Activated CD4-positive, alpha-beta T cell treated with anti-CD3 and anti-CD28 coated beads, Interleukin-2, amount 50 U/mL, for 1 hour (primary cell): ENCODE results near the gene ENPP3.

Experiments used
- DNase-seq: peaks from one replicate; pipeline ENCODE4 v3.0.0-alpha.2; 2020

The ENPP3 gene

DNA sequence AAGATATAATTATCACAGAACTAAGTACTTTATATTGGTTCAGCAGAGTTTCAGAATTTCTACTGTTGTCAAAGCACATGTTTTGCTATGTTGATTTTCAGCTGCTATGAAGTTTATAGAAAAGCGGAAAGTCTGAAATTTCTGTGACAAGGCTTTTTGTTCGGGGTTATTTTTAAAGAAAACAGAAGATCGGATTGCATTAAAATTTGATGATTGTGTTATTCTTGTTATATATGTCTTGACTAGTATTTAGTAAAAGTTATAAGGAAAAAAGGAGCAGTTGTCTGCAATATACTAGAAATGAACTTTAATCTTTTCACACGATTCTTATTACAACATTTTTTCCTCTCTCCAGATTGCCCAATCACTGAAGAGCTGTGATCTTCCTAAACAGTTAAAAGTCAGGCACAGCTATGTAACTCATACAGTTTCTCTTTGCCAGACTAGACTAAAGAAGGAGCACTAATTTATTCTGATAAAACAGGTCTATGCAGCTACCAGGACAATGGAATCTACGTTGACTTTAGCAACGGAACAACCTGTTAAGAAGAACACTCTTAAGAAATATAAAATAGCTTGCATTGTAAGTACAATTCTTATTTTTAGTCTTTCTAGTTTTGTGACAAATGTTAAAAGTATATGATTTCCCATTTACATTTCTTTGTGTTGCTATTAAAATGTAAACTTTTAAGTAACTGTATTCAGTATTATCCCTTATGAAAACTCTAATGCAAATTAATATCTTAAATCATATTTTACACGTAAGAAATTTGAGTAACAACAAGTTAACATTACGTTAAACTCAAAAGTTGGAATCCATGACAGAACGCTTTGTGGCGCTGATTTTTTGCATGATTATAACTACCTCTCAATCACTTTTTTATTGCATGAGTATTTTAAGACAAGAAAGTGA is at the start of gene ENPP3:
ENPP3 (plus strand) TSS at position 423 of the 913 bp plus-strand sequence; CDS start at position 506, 83 bp downstream.
- DNase-seq: no peak

DNA sequence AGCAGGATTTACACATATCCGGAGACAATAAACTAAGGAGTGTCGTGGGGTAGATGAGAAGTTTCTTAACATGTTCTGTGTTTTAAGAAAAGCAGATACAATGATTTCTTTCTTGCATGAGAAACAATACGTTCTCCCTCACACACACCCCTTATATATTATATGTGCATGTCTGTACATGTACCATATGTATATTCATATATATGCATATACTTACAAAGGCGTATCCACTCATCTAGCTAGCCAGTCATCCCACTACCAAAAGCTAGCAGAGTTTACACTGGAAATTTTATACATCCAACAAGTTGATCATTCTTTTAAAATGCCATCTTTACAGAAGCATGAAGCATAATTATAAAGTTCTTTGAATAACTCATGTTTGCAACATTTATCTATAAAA is 49.2 kb upstream of the ENPP3 start:
- no peak for DNase-seq

GRCh38 chr6:131588643-131589042 is 48.5 kb upstream of the ENPP3 start:
- DNase-seq: no peak

- DNase-seq: no peak
Observed at GRCh38 chr6:131592935-131593334, 44.2 kb upstream of the ENPP3 start.

GRCh38 chr6:131594074-131594473 is 43.0 kb upstream of the ENPP3 start:
- no peak for DNase-seq

DNA sequence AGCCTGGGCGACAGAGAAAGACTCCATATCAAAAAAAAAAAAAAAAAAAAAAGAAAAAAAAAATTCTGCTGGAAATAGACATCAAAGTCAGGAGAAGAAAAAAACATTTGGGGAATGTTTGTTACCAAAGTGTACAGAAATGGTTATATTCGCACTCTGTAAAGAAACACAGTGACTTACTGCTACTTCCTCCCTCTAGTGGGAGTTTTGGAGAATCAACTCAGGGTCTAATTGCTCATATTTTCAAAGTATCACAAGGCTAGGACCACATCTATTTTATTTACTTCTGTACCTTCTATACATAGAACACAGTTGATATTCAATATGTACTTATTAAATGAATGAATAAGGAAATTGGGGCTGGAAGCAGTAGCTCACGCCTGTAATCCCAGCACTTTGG is 39.7 kb upstream of the ENPP3 start:
- DNase-seq: no peak

- DNase-seq: no peak
Observed at GRCh38 chr6:131600716-131601115, 36.4 kb upstream of the ENPP3 start.

GRCh38 chr6:131602781-131603312 is 34.3 kb upstream of the ENPP3 start:
- DNase-seq: no peak

- DNase-seq: no peak
Observed at GRCh38 chr6:131613296-131613925, 23.7 kb upstream of the ENPP3 start.

GRCh38 chr6:131615275-131615674 is 21.8 kb upstream of the ENPP3 start:
- DNase-seq: no peak

- DNase-seq: peak; percentile 97
Observed at GRCh38 chr6:131627724-131628682, 9.1 kb upstream of the ENPP3 start, which contains the start of gene MED23. MED23 (minus strand) TSS chr6:131628242; CDS start chr6:131628049, 193 bp downstream.

GRCh38 chr6:131628726-131629125 is 8.4 kb upstream of the ENPP3 start:
- DNase-seq: no peak

DNA sequence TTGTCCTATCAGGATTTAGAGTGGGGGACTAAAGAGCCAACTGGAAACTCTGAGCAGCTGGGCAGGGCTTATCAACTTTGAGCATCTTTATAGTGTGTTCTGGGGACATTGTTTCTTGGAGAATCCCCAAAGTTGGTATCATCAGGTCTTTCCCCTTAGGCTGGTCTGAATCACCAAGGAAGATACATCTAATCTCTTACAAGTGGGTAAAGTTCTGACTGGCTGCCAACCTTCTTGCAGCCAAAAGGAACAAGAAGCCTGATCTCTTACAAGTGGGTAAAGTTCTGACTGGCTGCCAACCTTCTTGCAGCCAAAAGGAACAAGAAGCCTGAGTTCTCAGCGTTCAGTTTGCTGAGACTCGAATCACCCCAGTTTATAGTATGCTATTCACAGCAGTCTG is 7.5 kb upstream of the ENPP3 start:
- DNase-seq: no peak

- no peak for DNase-seq
Observed at GRCh38 chr6:131631625-131632289, 5.3 kb upstream of the ENPP3 start.

DNA sequence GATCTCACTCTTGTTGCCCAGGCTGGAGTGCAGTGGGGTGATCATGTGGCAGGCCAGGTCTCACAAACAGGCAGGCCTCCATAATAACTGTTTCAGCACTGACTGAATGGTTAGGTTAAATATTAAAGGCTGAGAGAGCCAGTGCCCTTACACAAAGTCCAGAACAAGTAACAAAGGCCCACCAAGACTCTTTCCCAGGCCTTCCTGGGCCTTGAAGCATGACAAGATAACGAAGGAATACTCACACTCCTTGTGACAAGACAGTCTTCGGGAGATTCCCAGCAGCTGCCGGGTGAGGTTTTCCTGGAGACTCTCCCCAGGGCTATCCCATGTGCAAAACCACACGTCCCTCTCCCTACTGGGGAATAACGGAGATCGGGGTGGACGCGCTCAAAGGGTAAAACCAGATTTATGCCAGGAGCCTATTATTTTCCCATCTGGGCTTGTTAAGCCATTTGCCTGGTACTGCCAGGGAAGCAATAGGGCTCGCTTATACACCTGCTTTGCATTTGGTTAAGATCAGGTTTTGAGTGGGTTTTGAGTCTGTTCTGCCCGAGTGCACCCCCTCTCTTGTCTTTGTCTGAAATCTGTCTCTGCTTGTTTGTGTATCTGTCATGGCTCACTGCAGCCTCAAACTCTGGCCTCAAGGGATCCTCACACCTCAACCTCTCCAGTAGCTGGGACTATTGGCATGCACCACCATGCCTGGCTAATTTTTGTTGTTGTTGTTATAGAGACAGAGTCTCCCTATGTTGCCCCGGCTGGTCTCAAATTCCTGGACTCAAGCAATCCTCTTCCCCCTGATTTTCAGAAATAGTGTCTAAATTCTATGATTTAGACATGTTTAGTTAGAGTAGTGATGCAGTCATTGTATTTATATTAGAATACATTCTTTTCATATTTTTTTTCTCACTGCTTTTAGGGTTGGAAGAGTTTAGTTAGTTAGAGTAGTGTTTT is 1.4 kb upstream of the ENPP3 start:
- no peak for DNase-seq

GRCh38 chr6:131638013-131638412 is 911 bp downstream of the ENPP3 start:
- no peak for DNase-seq

DNA sequence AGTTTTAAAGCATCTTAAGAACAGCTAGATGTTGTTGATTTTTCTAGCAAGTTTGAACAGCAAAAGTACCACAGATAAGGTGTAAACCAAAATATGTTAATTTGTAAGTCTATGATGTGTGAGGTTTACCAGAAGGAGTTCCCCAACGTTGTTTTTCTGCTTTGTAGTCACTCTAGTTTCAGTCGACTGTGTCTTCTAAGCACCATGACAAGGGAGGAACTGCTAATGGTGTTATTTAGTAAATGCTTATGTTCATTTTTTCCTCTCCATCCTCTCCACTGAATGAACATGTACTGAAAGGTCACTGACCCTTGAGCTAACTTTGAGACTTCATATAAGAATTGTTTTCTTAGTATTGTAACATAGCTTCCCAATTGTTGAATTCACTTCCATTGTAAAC is 3.0 kb downstream of the ENPP3 start:
- no peak for DNase-seq

- no peak for DNase-seq
Observed at GRCh38 chr6:131640576-131640975, 3.5 kb downstream of the ENPP3 start.

DNA sequence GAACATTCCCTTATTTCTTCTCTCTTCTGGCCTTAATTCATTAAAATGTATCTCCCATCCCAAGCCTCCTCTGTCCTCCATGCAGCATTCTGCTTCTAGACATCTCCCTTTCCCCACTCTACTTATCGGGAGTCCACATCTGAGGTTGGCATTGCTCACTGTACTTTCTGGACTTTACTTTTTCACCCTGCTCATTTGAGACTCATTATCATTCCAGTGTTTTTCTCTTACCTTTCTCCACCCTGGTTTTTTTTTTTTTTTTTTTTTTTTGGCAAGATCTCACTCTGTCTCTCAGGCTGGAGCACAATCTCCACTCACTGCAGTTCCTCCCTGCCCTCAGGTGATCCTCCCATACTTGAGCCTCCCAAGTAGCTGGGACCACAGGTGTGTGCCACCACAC is 4.5 kb downstream of the ENPP3 start:
- DNase-seq: no peak

DNA sequence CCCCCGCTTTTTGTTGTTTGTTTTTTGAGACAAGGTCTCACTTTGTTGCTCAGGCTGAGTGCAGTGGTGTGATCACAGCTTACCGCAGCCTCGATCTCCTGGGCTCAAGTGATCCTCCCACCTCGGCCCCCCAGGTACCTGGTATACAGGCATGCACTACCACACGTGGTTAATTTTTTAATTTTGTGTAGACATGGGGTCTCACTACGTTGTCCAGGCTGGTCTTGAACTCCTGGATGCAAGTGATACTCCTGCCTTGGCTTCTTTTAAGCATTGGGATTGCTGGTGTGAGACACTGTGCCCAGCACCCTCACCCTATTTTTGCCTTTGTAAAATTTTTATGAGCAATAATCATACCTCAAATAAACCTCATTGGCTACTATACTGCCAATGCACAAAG is 5.5 kb downstream of the ENPP3 start:
- no peak for DNase-seq
